GM21717 (cell line): ENCODE measurements around the gene FBXO39.
"Not testable (repeated sequence)": the region's sequence is repeated elsewhere in the genome, so short reads cannot be mapped to it uniquely, and the experiment has no call there.

Source experiments
- ATAC-seq: cut with Tn5 transposase; IDR thresholded peaks from one replicate; pipeline ENCODE4 v1.9.1; 2021; ENCODE audit warnings: mild to moderate bottlenecking, moderate library complexity; ENCODE audit not compliant: unreplicated experiment

The FBXO39 gene

DNA sequence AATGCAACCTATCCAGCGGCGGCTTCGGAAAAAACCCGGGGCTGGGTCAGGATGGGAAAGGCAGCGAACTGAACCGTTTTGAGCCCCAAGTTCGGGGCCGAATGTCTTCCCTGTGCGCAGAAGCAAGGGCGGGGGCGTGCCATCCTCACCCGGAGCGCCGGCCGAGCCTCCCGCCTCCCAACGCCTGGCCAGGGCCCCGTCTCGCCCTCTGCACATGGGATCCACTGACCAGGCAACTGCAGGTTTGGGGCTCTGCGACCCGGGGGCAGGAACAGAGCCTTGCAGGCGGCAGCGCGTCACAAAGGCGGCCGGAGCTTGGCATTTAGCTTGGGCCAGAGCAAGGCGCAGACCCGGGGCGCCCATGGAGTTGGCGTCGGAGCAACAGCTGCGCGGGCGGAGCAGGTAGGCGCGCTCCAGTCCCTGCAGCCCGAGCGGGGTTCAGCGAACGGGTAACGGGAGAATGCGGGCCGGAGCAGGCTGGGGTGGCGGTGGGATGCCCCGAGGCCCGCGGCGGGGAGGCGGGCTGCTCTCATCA lies at the start of gene FBXO39:
Gene FBXO39 (plus strand): TSS at position 345 of the 535 bp plus-strand sequence. CDS start 3,654 bp downstream, outside the sequence.
- ATAC-seq: no peak

DNA sequence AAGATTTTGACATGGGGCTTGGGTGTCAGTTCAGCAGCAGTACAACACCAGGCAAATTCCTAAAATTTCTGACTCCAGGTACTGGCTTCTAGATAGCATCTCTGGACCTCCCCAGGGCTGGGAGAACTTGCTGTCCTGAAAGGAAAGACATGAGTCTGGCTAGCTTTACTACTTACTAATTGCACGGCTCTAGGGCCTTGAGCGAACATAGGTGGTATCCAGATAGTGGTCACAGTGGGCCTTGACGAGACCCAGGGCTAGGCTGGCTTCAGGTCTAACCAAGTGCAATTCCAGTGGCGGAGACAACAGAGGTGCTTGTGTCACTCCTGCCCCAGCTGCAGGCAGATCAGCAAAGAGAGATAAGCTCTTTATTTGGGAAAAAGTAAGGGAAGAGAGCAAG lies 46.5 kb upstream of the FBXO39 start:
- ATAC-seq: no peak

DNA sequence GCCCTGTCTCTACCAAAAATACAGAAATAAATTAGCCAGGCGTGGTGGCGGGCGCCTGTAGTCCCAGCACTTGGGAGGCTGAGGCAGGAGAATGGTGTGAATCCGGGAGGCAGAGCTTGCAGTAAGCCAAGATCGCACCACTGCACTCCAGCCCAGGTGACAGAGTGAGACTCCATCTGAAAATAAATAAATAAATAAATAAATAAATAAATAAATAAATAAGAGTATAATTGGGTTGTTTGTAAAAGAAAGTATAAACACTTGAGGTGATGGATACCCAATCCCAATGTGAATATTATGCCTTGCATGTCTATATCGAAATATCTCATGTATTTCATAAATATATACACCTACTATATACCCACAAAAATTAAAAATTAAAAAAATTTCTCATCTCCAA lies 29.4 kb upstream of the FBXO39 start:
- not testable (repeated sequence) for ATAC-seq

DNA sequence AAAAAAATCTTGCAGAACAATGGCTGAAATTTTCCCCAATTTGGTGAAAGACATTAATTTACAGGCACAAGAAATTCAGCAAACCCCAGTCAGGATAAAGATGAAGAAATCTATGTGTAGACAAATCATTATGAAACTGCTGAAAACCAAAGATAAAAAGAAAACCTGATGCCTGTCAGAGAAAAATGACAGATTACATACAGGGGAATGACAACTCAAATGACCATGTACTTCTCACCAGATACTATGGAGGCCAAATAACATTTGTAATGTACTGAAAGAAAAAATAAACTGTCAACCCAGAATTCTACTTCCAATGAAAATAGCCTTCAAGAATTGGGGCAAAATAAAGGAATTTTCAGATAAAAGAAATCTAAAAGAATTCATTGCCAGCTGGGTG lies 27.4 kb upstream of the FBXO39 start:
- no peak for ATAC-seq

DNA sequence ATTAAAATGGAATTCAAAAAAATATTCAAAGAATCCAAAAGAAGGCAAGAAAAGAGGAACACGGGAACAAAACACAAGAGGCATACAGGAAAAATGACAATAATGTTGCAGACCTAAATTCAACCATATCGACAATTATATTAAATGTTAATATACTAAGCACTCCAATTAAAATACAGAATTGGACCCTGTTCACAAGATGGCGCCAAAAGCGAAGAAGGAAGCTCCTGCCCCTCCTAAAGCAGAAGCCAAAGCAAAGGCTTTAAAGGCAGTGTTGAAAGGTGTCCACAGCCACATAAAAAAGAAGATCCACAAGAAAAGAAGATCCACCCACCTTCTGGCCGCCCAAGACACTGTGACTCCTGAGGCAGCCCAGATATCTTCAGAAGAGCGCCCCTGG lies 26.5 kb upstream of the FBXO39 start:
- no peak for ATAC-seq

DNA sequence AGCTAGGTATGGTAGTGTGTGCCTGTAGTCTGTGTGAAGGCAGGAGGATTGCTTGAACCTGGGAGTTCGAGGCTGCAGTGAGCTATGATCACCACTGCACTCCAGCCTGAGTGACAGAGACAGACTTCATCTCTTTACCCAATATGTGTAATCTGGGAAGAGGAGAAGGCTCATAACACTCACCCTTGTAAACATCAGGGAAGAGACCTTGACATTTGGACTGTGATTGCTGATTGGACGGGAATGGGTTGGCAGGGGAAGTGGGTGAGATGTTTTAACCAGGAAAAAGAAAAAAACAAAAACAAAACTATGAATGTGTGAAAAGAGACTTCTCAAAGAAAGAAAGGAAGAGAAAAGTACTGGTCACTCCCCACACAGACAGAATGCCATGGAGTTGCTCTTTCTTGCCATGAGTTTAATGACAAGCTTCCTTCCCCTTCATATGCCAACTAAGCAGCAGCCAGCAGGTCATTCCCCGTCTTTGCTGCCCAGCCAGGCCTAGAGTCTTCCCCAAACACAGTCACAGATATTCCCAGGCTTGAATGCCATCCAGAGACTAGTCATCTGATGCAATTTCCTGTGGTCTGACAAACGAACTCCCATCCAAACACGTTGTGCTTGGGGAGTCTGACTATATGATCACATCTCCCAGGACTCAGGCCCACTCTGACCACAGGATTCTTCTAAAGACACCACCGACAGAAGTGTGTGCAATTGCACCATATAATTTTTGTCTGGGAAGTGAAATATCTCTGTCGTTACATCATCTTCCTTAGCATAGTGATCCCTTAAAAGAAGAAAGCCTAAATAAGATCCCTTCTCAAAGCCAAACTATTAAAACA lies 23.7 kb upstream of the FBXO39 start:
- no peak for ATAC-seq

DNA sequence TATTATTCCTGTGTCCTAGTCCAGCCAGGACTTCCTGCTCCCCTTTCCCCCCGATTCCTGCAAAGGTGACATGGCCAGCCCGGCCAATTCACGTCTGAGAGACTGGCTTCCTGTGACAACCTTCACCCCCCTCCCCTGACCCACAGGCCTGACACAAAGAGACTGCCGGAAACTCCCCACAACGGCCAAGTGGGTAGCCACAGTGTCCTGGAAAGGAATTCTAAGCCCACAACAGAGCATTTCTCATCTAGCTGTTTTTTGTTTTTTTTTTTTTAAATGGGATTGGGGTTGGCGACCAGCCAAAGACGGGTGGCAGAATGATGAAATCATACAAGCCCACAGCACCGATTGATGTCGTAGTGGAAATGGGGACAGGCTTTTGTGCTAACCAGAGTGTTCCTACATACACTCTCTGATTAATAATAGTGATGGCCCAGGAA lies 23.0 kb upstream of the FBXO39 start:
- no peak for ATAC-seq

DNA sequence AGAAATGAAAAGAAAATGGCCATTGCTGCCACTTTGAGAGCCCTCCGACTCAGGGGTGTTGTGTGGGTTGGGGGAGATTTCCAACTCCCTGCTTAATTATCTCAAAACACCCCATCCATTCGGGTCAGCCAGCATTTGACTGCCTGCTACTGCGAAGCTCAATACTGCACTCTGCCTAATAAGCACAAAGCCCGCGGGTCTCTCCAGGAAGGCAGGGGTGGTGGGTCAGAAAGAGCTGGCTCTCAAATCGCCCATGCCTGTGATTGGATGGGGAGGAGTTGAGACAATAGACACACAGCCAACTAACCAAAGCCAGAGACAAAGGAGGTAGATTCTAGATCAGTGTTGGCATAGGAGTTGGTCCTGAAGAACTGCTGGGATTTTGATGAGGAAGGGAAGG lies 22.5 kb upstream of the FBXO39 start:
- ATAC-seq: no peak

DNA sequence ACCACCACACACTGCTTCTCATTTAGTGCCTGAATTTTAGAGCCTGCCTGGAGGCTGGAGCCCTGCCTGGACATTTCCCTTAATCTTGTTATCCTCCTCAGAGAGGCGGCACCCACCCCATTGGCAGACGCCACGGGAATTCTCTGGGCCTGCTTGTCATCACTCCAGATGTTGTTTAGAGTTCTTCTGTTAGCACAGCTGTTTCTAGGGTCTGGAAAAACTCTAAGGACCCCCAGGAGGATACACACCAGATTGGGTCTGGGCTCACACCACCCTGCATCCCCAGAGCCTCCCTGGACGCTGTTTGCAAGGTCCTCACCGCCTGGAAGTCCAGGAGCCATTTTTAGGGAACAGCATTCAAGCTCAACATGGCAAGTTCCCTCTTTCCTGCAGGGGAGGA lies 20.7 kb upstream of the FBXO39 start:
- ATAC-seq: no peak

DNA sequence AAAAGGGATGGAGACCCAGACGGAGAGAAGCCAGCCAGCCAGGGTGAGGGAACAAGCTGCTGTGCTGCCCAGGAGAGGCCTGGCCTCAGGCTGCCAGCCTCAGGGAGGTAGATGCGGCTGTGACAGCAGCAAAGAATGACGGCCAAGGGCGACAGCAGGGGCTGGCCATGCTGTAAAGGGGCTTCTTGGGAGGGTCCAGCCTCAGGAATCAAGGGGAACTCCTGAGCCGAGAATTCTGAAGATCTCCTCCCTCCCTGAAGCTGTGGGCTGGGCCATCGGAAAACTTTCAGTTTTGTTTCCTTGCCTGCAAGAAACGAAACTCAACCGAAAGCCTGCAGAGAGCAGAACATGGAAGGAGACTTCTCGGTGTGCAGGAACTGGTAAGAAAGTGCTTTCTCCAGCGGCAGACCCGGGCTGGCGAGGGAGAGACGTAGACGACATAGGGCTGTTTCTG lies 20.3 kb upstream of the FBXO39 start, which contains the start of gene XAF1:
Gene XAF1 (plus strand): TSS at position 316 of the 454 bp plus-strand sequence. CDS start 33 bp downstream, at position 349.
- no peak for ATAC-seq

DNA sequence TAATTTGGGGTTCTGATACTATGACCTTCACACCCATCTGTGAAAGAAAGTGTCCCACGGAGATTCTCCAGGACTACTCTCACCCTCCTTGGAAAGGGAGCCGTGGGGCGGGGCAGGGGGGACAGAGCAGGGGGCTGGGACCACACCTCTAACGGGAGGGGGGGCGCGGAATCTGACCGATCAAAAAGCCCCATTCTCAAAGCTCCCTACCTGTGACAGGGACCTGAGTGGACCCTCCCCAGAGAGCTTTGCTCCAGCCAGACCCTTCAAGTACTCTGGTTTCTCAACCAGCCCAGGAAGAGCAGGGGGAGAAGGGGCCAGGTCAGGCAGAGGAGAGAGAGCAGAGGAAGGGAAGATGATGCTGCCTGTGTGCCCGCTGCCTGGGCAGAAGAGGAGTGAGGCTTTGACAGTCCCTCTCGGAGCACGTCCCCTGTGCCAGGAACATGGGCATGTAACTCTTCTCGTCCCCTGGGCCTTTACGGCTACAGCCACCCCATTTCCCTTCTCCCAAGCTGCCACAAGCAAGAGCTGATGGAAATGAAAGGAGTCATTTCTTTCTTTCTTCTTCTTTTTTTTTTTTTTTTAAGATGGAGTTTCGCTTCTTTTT lies 19.5 kb upstream of the FBXO39 start:
- no peak for ATAC-seq

DNA sequence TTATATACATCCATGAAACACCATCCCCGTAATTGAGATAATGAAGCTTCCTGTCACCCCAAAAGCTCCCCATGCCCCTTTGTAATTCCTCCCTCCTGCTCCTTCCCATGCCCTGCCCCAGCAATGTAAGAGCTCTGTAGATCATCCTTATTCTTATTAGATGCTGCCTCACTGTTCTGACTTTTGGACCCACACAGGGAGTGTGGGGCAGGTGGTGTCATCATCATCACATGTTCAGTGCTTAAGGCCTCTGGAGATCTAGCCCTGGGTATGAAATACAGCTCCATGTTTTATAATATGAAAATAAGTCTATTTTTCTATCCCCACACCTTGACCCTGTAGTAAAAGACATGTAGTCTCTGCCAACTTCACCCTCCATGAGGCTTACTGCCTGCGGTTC lies 18.3 kb upstream of the FBXO39 start:
- no peak for ATAC-seq

DNA sequence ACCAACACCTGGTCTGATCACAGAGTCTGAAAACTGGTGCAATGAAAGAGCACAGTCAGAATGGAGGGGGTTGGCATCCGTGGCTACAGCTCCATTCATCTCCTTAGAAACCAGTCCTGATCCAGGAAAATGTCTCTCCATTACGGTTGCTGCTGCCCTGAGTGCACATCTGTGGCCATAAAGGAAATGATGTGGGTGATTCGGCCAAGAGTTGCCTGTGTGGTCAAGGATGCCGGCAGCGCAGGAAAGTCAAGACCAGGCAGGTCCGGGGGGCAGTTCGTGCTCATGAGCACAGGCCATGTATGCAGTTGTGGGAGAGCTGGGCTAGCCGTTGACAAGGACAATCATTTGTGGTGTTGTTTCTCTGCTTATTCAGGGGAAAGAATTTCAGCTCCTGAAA lies 14.2 kb upstream of the FBXO39 start:
- ATAC-seq: no peak

DNA sequence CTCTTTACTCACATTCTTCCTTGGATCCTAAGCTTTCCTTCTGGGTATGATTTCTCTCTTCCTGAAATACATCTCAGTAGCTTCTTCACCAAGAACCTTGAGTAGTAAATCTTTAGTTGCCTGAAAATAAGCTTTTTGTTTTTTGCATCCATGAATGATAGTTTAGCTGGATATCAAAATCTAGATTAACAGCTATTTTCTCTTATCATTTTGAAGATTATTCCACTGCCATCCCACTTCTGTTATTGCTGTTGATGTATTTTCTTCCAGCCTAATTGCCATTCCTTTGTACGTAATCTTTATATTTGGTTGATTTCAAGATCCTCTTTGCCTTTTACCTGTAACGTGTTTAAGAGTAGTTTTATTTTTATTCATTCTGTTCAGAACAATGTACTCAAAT lies 7.6 kb upstream of the FBXO39 start:
- ATAC-seq: no peak

DNA sequence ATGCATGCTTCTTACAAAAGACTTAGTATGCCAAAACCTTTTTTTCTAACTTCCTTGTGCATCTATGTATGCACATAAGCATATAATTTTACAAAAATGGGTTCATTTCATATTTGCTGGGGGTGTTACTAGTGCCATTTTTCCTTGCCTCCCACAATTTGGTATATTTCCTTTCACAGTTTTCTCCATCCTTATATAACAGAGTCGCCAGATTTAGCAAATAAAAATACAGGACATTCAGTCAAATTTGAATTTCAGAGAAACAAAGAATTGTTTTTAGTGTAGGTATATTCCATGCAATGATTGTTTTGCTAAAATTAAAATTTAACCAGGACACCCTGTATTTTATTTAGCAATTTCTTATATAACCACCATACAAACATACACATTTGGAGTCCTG lies 4.0 kb upstream of the FBXO39 start:
- ATAC-seq: no peak

DNA sequence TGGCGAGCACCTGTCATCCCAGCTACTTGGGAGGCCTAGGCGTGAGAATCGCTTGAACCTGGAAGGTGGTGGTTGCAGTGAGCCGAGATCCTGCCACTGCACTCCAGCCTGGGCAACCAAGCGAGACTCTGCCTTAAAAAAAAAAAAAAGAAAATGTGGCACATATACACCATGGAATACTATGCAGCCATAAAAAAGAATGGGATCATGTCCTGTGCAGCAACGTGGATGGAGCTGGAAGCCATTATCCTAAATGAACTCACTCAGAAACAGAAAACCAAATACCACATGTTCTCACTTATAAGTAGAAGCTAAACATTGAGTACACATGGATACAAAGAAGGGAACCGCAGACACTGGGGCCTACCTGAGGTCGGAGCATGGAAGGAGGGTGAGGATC lies 1.1 kb upstream of the FBXO39 start:
- not testable (repeated sequence) for ATAC-seq

DNA sequence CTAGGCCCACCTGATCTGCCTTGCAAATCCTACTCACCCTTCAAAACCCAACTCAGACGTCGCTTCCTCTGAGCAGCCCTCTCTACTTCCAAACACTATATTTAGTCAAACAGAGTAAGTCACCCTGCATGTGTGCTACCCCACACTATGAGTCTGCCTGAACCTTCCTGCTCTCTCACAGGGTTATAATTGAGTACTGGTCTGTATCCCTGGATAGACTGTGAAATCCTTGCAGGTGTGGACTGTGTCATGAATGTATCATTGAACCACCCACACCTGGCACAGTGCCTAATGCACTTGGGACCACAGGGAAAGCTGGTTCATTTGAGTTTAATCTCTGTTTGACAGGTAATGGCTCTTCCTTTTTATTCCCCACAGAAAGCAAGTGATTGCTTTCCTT lies 3.4 kb downstream of the FBXO39 start:
- ATAC-seq: no peak

DNA sequence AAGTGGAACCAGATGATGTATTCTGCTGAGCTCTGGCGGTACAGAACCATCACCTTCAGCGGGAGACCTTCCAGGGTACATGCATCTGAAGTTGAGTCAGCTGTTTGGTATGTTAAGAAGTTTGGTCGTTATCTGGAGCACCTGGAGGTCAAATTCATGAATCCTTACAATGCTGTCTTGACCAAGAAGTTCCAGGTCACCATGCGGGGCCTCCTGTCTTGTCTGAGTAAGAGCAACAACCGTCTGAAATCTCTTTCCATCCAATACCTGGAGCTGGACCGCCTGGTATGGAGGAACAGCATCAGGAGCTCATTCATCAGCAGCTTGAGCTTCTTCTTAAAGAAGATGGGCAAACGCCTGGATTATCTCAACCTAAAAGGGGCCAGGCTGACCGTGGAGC lies 4.0 kb downstream of the FBXO39 start:
- ATAC-seq: no peak

DNA sequence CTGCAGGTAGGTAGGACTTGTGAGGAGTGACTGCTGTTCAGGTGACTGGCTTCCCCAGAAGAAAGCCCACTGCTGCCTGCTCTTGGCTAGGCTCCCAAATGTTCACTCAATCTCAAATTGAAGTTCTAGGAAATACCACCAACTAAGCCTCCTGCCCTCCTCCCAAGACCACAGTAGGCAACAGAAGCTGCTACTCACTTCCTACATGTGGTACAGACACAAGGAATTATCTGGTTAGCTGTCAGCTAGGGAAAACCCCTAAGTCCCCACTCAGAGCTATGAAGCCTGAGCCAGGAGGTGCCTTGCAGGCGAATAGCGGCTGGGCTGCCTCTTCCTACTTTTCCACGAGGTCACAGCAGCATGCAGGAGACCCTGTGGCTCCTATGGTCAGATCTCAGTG lies 4.9 kb downstream of the FBXO39 start:
- no peak for ATAC-seq

DNA sequence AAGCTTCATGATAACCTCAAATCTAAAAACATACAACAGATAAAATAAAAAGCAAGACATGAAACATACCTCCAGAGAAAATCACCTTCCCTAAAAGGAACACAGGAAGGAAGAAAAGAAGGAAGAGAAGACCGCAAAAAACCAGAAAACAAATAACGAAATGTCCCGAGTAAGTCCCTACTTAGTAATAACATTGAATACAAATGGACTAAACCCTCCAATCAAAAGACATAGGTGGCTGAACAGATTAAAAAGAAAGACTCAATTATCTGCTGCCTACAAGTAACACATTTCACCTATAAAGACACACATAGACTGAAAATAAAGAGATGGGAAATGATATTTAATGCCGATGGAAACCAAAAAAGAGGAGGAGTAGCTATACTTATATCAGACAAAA lies 6.2 kb downstream of the FBXO39 start:
- ATAC-seq: no peak

DNA sequence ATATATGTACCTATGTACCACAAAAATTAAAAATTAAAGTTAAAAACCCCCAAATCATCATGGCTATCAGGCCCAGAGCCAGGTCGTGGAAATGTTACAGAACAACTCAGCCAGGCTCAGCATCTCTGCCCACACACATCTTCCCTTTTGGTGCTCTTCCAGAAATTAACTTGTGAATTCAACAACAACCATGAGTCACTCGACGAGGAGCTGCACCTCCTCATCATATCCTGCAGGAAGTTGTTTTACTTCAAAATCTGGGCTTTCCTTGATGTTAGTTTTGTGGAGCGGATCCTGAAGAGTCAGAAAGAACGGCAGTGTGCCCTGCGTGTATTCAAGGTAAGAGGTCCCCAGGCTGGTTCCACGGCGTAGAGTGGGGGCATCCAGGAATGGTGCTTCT lies 10.6 kb downstream of the FBXO39 start:
- ATAC-seq: no peak

DNA sequence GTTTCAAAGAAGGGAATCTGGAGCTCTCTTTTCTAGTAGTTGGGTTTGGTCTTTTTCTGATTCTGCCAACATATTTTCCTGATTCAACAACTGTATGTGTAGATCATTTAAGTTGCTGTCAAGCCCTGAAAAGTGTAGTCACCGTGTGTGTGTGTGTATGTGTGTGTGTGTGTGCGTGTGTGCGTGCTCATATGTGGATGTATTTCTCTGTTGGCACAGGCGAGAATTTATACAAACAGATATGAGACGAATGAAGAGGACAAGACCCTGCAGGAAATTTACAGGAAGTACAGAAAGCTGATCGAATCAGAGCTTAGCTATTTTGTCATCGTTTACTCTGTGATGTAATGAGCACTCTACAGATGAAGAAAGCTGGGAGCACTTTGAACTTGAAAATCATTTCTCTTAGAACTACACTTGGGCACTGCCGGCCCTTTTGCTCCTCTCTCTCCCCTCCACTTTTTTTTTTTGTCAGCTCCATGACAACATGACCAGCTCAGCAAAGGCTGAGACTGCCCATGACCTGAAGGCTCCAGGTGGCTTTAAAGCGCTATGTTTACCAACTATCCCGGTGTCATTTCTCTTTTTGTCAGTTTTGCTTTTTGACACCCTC lies 11.2 kb downstream of the FBXO39 start:
- ATAC-seq: no peak
